Neural cell (in vitro differentiated cells): Measurements from ENCODE around the gene CCNY. TPM values are rescaled to one million over a fixed set of nuclear protein-coding genes. Genes with fewer than 3 reads are reported as not detected.

Experiments
- H2AFZ ChIP-seq: fragments of 200-600, 300-800 bp; sonication (generic), shearing (Covaris generic); 2 replicates; pipeline ENCODE4 v1.6.0; 2014; ENCODE audit warnings: low read depth, mild to moderate bottlenecking, antibody characterized with exemption, low read length, moderate library complexity
- H3F3A ChIP-seq: fragments of 200-600 bp; shearing (Covaris generic); 2 replicates; pipeline ENCODE4 v1.6.1; 2016; ENCODE audit warnings: mild to moderate bottlenecking, moderate library complexity, mixed read lengths, antibody characterized with exemption, low read length; ENCODE audit not compliant: insufficient read depth, poor library complexity, severe bottlenecking
- H3K27ac ChIP-seq: fragments of 200-600, 300-800 bp; sonication (generic), shearing (Covaris generic); 2 replicates; pipeline ENCODE4 v1.5.1; 2014; ENCODE audit warnings: mild to moderate bottlenecking, low read length, moderate library complexity
- H3K27me3 ChIP-seq: fragments of 300-800, 200-600 bp; sonication (generic), shearing (Covaris generic); 2 replicates; pipeline ENCODE4 v1.6.0; 2014; ENCODE audit warnings: mild to moderate bottlenecking, low read depth, low read length, moderate library complexity; ENCODE audit not compliant: insufficient read depth
- H3K36me3 ChIP-seq: fragments of 300-800, 200-600 bp; sonication (generic), shearing (Covaris generic); 2 replicates; pipeline ENCODE4 v1.5.1; 2014; ENCODE audit warnings: mild to moderate bottlenecking, antibody characterized with exemption, low read length, moderate library complexity; ENCODE audit not compliant: insufficient read depth
- H3K4me2 ChIP-seq: fragments of 300-800, 200-600 bp; sonication (generic), shearing (Covaris generic); 2 replicates; pipeline ENCODE4 v1.6.0; 2014; ENCODE audit warnings: mild to moderate bottlenecking, low read length
- H3K4me3 ChIP-seq: fragments of 300-800, 200-600 bp; sonication (generic), shearing (Covaris generic); 2 replicates; pipeline ENCODE4 v1.5.1; 2014; ENCODE audit warnings: mild to moderate bottlenecking, low read length, moderate library complexity
- H3K79me2 ChIP-seq: fragments of 200-600 bp; shearing (Covaris generic); replicated peaks from 2 replicates; pipeline ENCODE4 v1.6.0; 2014; ENCODE audit warnings: mild to moderate bottlenecking, low read length, moderate library complexity; ENCODE audit not compliant: insufficient read depth
- H3K9ac ChIP-seq: fragments of 300-800, 200-600 bp; sonication (generic), shearing (Covaris generic); 2 replicates; pipeline ENCODE4 v1.6.1; 2016; ENCODE audit warnings: mild to moderate bottlenecking, low read length, mixed read lengths
- H3K9me2 ChIP-seq: fragments of 200-600 bp; shearing (Covaris generic); 2 replicates; pipeline ENCODE4 v1.6.1; 2016; ENCODE audit warnings: mild to moderate bottlenecking, low read length, mixed read lengths; ENCODE audit not compliant: insufficient read depth
- H3K9me3 ChIP-seq: fragments of 200-600, 300-800 bp; sonication (generic), shearing (Covaris generic); 2 replicates; pipeline ENCODE4 v1.6.1; 2016; ENCODE audit warnings: mild to moderate bottlenecking, mixed run types, low read length, moderate library complexity, mixed read lengths
- H4K20me1 ChIP-seq: fragments of 200-600 bp; shearing (Covaris generic); 2 replicates; pipeline ENCODE4 v1.6.1; 2016; ENCODE audit warnings: mild to moderate bottlenecking, mixed run types; ENCODE audit not compliant: insufficient read depth
- CTCF ChIP-seq: fragments of 450-650 bp; IDR thresholded peaks from 2 replicates; pipeline ENCODE4 v1.5.1; 2014; ENCODE audit warnings: antibody characterized with exemption, mild to moderate bottlenecking, moderate library complexity; ENCODE audit not compliant: poor library complexity, severe bottlenecking
- EP300 ChIP-seq: fragments of 450-650 bp; conservative IDR thresholded peaks from 2 replicates; pipeline ENCODE4 v1.6.1; 2014; ENCODE audit warnings: antibody characterized with exemption, mild to moderate bottlenecking, moderate library complexity; ENCODE audit not compliant: poor library complexity, severe bottlenecking
- EZH2 ChIP-seq: fragments of 200-600, 300-800 bp; shearing (Covaris generic), sonication (generic); IDR thresholded peaks from 2 replicates; pipeline ENCODE4 v1.6.1; 2014; ENCODE audit warnings: antibody characterized with exemption, low read length, borderline replicate concordance, mild to moderate bottlenecking; ENCODE audit not compliant: insufficient read depth, poor library complexity, severe bottlenecking
- MXI1 ChIP-seq: fragments of 450-650 bp; conservative IDR thresholded peaks from 2 replicates; pipeline ENCODE4 v1.6.1; 2014; ENCODE audit warnings: antibody characterized with exemption, mild to moderate bottlenecking; ENCODE audit not compliant: poor library complexity, severe bottlenecking
- POLR2AphosphoS5 ChIP-seq: IDR thresholded peaks from 2 replicates; pipeline ENCODE4 v1.6.1; 2012
- RAD21 ChIP-seq: fragments of 450-650 bp; conservative IDR thresholded peaks from 2 replicates; pipeline ENCODE4 v1.6.1; 2014; ENCODE audit warnings: antibody characterized with exemption, mild to moderate bottlenecking, moderate library complexity
- SMC3 ChIP-seq: fragments of 450-650 bp; conservative IDR thresholded peaks from 2 replicates; pipeline ENCODE4 v1.6.1; 2014; ENCODE audit warnings: antibody characterized with exemption, mild to moderate bottlenecking, moderate library complexity; ENCODE audit not compliant: poor library complexity
- TAF1 ChIP-seq: IDR thresholded peaks from 2 replicates; pipeline ENCODE4 v1.6.1; 2012; ENCODE audit warnings: low read depth
- polyA plus RNA-seq: library from polyadenylated mRNA; depleted of rRNA; stranded (reverse); fragments of >200 nt; gene quantifications from 2 replicates; pipeline ENCODE4 v1.2.3, GENCODE V29; 2014
- TF ChIP-seq, protein P1 (sequence below): IDR thresholded peaks from 2 replicates; pipeline ENCODE4 v1.6.1; 2012; ENCODE audit warnings: borderline replicate concordance

CCNY gene
- polyA plus RNA-seq, 1 donor from 2014 or later: 36.4 TPM

DNA sequence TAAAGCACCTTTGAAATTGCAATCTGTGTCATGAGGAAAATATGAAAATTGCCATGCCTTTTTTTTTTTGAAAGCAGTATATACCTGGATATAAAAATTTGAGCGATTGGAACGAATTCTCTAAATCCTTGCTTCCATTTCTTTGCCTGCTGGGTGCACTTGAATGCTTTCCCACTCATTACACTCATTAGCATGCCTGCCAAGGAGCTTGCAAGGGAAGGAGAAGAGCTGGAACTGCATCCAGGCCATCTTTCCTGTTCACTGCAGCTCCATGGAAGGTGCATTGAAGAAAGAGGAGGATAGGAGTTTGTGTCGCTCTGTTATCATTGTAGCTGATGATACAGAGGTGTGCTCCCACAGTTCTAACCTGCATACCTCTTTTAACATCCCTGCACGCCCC, 166.4 kb downstream of the CCNY start:
- Histone ChIP-seq H4K20me1 (no peaks in the 10 kb centered on the region), H3K79me2 (no peaks in the 10 kb centered on the region), H3K27ac (no peak overlapping the region), H3F3A (no peaks in the 10 kb centered on the region), H3K9ac (no peak overlapping the region), H2AFZ (no peak overlapping the region), H3K9me3 (no peaks in the 10 kb centered on the region), H3K4me3 (no peak overlapping the region), H3K27me3 (no peaks in the 10 kb centered on the region), H3K36me3 (no peaks in the 10 kb centered on the region), H3K4me2 (no peak overlapping the region), H3K9me2 (no peaks in the 10 kb centered on the region)
- no peak for TF ChIP-seq SMC3
- TF ChIP-seq POLR2AphosphoS5: no peak
- TF ChIP-seq, protein P1, sequence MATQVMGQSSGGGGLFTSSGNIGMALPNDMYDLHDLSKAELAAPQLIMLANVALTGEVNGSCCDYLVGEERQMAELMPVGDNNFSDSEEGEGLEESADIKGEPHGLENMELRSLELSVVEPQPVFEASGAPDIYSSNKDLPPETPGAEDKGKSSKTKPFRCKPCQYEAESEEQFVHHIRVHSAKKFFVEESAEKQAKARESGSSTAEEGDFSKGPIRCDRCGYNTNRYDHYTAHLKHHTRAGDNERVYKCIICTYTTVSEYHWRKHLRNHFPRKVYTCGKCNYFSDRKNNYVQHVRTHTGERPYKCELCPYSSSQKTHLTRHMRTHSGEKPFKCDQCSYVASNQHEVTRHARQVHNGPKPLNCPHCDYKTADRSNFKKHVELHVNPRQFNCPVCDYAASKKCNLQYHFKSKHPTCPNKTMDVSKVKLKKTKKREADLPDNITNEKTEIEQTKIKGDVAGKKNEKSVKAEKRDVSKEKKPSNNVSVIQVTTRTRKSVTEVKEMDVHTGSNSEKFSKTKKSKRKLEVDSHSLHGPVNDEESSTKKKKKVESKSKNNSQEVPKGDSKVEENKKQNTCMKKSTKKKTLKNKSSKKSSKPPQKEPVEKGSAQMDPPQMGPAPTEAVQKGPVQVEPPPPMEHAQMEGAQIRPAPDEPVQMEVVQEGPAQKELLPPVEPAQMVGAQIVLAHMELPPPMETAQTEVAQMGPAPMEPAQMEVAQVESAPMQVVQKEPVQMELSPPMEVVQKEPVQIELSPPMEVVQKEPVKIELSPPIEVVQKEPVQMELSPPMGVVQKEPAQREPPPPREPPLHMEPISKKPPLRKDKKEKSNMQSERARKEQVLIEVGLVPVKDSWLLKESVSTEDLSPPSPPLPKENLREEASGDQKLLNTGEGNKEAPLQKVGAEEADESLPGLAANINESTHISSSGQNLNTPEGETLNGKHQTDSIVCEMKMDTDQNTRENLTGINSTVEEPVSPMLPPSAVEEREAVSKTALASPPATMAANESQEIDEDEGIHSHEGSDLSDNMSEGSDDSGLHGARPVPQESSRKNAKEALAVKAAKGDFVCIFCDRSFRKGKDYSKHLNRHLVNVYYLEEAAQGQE: no peak
- TF ChIP-seq CTCF: no peak
- no peak for TF ChIP-seq TAF1
- TF ChIP-seq MXI1: no peak
- no peak for TF ChIP-seq RAD21
- no peak for TF ChIP-seq EP300
- TF ChIP-seq EZH2: no peak

GRCh38 chr10:35503578-35503977, 167.3 kb downstream of the CCNY start:
- Histone ChIP-seq H3K27ac (no peak overlapping the region), H3F3A (no peaks in the 10 kb centered on the region), H3K79me2 (no peaks in the 10 kb centered on the region), H3K9me2 (no peaks in the 10 kb centered on the region), H3K4me2 (no peak overlapping the region), H4K20me1 (no peaks in the 10 kb centered on the region), H3K9me3 (no peaks in the 10 kb centered on the region), H3K4me3 (no peak overlapping the region), H3K36me3 (no peaks in the 10 kb centered on the region), H3K9ac (no peak overlapping the region), H2AFZ (no peak overlapping the region), H3K27me3 (no peaks in the 10 kb centered on the region)
- TF ChIP-seq EZH2 (no peak), RAD21 (no peak), MXI1 (no peak), CTCF (no peak), TAF1 (no peak), POLR2AphosphoS5 (no peak), EP300 (no peak), SMC3 (no peak)
- TF ChIP-seq, protein P1: no peak
